ENCODE data around the gene TAF11. TPM values are rescaled to one million over a fixed set of nuclear protein-coding genes. Genes with fewer than 3 reads are reported as not detected.
"Not testable (repeated sequence)": the region's sequence is repeated elsewhere in the genome, so short reads cannot be mapped to it uniquely, and the experiment has no call there.

TAF11 gene
- total and polyA plus RNA-seq, 9 donors: 44.6 to 51.6 (median 46.3) TPM

GRCh38 chr6:34855463-34855862, 32.4 kb downstream of the TAF11 start:
- H3K36me3 ChIP-seq (ENCODE audit: control insufficient read depth, insufficient read depth, low read length): peaks cover 69% of the 10 kb centered on the region
- 76% methylated on average over 4 of the region's 7 CpGs for WGBS (ENCODE audit: insufficient coverage)

GRCh38 chr6:34852406-34853085, 35.3 kb downstream of the TAF11 start:
- no CpG with 5 or more reads among the region's 4 CpGs for WGBS (ENCODE audit: insufficient coverage)
- Histone ChIP-seq H3K27me3 (ENCODE audit: control insufficient read depth, insufficient read depth, low read length) (no peaks in the 10 kb centered on the region), H3K4me3 (ENCODE audit: low read length) (no peak overlapping the region), H3K4me1 (ENCODE audit: control insufficient read depth, insufficient read depth, low read length) (no peaks in the 10 kb centered on the region), H3K27ac (ENCODE audit: low read length) (no peak overlapping the region), H3K36me3 (ENCODE audit: control insufficient read depth, insufficient read depth, low read length) (peaks cover 40% of the 10 kb centered on the region), H3K9me3 (replicated peaks; ENCODE audit: control insufficient read depth, low read depth, low read length) (no peaks in the 10 kb centered on the region)
- no peak for DNase-seq

More at GRCh38 chr6:34855463-34855862, 32.4 kb downstream of the TAF11 start:
- Histone ChIP-seq H3K4me1 (ENCODE audit: control insufficient read depth, insufficient read depth, low read length) (no peaks in the 10 kb centered on the region), H3K27me3 (ENCODE audit: control insufficient read depth, insufficient read depth, low read length) (no peaks in the 10 kb centered on the region), H3K9me3 (replicated peaks; ENCODE audit: control insufficient read depth, low read depth, low read length) (no peaks in the 10 kb centered on the region), H3K27ac (ENCODE audit: low read length) (no peak overlapping the region), H3K4me3 (ENCODE audit: low read length) (no peak overlapping the region)
- no peak for DNase-seq

GRCh38 chr6:34851361-34851760, 36.5 kb downstream of the TAF11 start:
- H3K36me3 ChIP-seq (ENCODE audit: control insufficient read depth, insufficient read depth, low read length): peaks cover 30% of the 10 kb centered on the region
- H3K4me3 ChIP-seq (ENCODE audit: low read length): no peak overlapping the region
- 100% methylated on average over 1 of the region's 1 CpG for WGBS (ENCODE audit: insufficient coverage)
- no peak for DNase-seq
- H3K9me3 ChIP-seq (replicated peaks; ENCODE audit: control insufficient read depth, low read depth, low read length): no peaks in the 10 kb centered on the region
- H3K27ac ChIP-seq (ENCODE audit: low read length): no peak overlapping the region
- H3K27me3 ChIP-seq (ENCODE audit: control insufficient read depth, insufficient read depth, low read length): no peaks in the 10 kb centered on the region
- H3K4me1 ChIP-seq (ENCODE audit: control insufficient read depth, insufficient read depth, low read length): no peaks in the 10 kb centered on the region

GRCh38 chr6:34849066-34849465, 38.8 kb downstream of the TAF11 start:
- DNase-seq; H3K4me3 ChIP-seq (ENCODE audit: low read length); H3K9me3 ChIP-seq (replicated peaks; ENCODE audit: control insufficient read depth, low read depth, low read length); H3K27ac ChIP-seq (ENCODE audit: low read length); H3K4me1 ChIP-seq (ENCODE audit: control insufficient read depth, insufficient read depth, low read length); H3K27me3 ChIP-seq (ENCODE audit: control insufficient read depth, insufficient read depth, low read length): not testable (repeated sequence)
- 97% methylated on average over 4 of the region's 6 CpGs for WGBS (ENCODE audit: insufficient coverage)
- H3K36me3 ChIP-seq (ENCODE audit: control insufficient read depth, insufficient read depth, low read length): peaks cover 18% of the 10 kb centered on the region

GRCh38 chr6:34839666-34840352, 48.0 kb downstream of the TAF11 start:
- Histone ChIP-seq H3K4me3 (ENCODE audit: low read length) (no peak overlapping the region), H3K27me3 (ENCODE audit: control insufficient read depth, insufficient read depth, low read length) (no peaks in the 10 kb centered on the region), H3K27ac (ENCODE audit: low read length) (no peak overlapping the region), H3K36me3 (ENCODE audit: control insufficient read depth, insufficient read depth, low read length) (peaks cover 26% of the 10 kb centered on the region), H3K4me1 (ENCODE audit: control insufficient read depth, insufficient read depth, low read length) (no peaks in the 10 kb centered on the region), H3K9me3 (replicated peaks; ENCODE audit: control insufficient read depth, low read depth, low read length) (no peaks in the 10 kb centered on the region)
- DNase-seq: peak; percentile 5
- WGBS (ENCODE audit: insufficient coverage): 93% methylated on average over 9 of the region's 15 CpGs

DNA sequence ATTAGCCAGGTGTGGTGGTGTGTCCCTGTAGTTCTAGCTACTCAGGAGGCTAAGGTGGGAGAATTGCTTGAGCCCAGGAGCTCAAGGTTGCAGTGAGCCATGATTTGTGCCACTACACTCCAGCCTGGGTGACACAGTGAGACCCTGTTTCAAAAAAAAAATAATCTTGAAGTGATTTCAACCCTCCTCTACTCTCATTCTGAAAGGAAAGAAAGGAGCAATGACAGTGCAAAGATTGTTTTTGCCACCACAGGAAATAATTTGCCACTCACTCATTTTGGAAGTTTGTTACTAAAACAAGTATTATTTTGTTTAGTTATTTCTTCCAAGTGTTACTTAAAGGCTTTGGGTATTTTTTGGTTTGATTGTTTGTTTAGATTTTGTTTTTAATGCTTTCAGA, 50.3 kb downstream of the TAF11 start:
- H3K27ac ChIP-seq (ENCODE audit: low read length): no peak overlapping the region
- no peaks in the 10 kb centered on the region for H3K27me3 ChIP-seq (ENCODE audit: control insufficient read depth, insufficient read depth, low read length)
- no peaks in the 10 kb centered on the region for H3K4me1 ChIP-seq (ENCODE audit: control insufficient read depth, insufficient read depth, low read length)
- no peaks in the 10 kb centered on the region for H3K9me3 ChIP-seq (replicated peaks; ENCODE audit: control insufficient read depth, low read depth, low read length)
- no peak for DNase-seq
- H3K4me3 ChIP-seq (ENCODE audit: low read length): no peak overlapping the region
- H3K36me3 ChIP-seq (ENCODE audit: control insufficient read depth, insufficient read depth, low read length): peaks cover 31% of the 10 kb centered on the region

DNA sequence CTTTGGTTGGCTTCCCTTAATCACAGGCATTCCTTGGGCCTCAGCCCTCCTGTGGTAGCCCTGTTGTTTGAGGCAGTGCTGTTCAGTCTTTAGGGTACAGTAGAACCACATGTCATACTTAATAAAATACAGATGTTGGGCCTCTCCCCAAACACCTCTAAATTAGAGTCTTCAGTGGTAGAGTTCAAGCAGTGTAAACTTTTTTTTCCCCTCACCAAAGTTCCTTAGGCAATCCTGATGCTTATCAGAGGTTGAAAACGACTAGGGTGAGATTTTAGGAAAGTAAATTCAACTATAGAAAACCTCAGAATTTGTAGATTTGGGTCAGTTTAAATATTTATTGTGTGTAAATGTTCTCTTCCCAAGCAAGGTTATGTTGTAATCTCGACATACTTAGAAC, 51.4 kb downstream of the TAF11 start:
- no peaks in the 10 kb centered on the region for H3K4me1 ChIP-seq (ENCODE audit: control insufficient read depth, insufficient read depth, low read length)
- no CpG with 5 or more reads among the region's 2 CpGs for WGBS (ENCODE audit: insufficient coverage)
- H3K9me3 ChIP-seq (replicated peaks; ENCODE audit: control insufficient read depth, low read depth, low read length): no peaks in the 10 kb centered on the region
- H3K4me3 ChIP-seq (ENCODE audit: low read length): no peak overlapping the region
- DNase-seq: no peak
- H3K36me3 ChIP-seq (ENCODE audit: control insufficient read depth, insufficient read depth, low read length): peaks cover 31% of the 10 kb centered on the region
- no peak overlapping the region for H3K27ac ChIP-seq (ENCODE audit: low read length)
- no peaks in the 10 kb centered on the region for H3K27me3 ChIP-seq (ENCODE audit: control insufficient read depth, insufficient read depth, low read length)

DNA sequence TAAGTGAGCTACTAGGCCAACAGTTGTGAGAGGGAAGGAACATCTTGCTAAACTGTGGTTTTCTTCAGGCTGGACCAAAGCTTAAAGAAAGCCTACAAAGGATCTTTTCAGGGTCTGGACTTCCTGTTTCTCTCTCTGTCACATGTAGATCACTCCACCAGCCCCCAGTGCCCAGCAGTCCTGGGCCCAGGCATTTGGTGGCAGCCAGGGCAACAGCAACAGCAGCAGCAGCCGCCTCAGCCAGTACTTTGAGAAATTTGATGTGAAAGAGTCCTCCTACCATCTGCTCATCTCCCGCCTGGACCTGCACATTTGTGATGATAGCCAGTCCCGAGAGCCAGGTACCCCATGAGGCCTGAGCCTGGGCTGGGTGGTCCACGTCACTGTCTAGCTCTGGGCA, 51.8 kb downstream of the TAF11 start:
- Histone ChIP-seq H3K27ac (ENCODE audit: low read length) (no peak overlapping the region), H3K4me1 (ENCODE audit: control insufficient read depth, insufficient read depth, low read length) (no peaks in the 10 kb centered on the region), H3K4me3 (ENCODE audit: low read length) (no peak overlapping the region), H3K36me3 (ENCODE audit: control insufficient read depth, insufficient read depth, low read length) (peaks cover 31% of the 10 kb centered on the region), H3K9me3 (replicated peaks; ENCODE audit: control insufficient read depth, low read depth, low read length) (no peaks in the 10 kb centered on the region), H3K27me3 (ENCODE audit: control insufficient read depth, insufficient read depth, low read length) (no peaks in the 10 kb centered on the region)
- WGBS (ENCODE audit: insufficient coverage): 100% methylated on average over 2 of the region's 4 CpGs
- DNase-seq: peak; percentile 14

DNA sequence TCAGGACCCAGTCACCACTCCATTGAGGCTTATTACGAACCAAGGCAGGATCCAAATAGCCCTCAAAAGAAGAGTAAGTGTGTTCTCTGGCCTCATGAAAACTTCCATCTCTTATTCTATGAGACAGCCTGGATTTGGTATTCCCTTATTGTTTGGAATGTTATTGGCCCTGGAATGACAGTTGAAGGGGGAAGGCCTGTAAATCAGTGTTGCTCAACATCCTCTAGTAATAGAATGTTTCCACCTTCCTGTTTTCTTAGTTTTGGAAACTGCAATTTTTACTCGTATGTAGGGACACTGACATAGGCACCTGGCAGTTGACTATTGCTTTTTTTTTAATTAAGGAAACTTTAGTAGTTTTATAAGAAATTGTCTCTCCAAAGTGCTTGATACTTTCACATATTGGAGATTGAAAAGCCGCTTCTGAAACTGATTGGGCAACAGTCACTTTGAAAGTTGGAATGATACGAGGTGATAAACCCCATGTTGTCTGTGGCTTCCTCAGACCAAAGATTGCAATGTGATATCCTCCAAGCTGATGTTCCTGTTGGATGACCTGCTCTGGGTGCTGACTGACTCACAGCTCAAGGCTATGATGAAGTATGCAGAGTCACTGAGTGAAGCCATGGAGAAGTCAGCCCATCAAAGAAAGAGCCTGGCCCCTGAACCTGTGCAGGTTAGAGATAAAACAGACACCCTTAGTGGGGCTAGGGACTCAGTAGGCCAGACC, 52.9 kb downstream of the TAF11 start:
- Histone ChIP-seq H3K27ac (ENCODE audit: low read length) (no peak overlapping the region), H3K27me3 (ENCODE audit: control insufficient read depth, insufficient read depth, low read length) (no peaks in the 10 kb centered on the region), H3K4me1 (ENCODE audit: control insufficient read depth, insufficient read depth, low read length) (no peaks in the 10 kb centered on the region), H3K9me3 (replicated peaks; ENCODE audit: control insufficient read depth, low read depth, low read length) (no peaks in the 10 kb centered on the region), H3K36me3 (ENCODE audit: control insufficient read depth, insufficient read depth, low read length) (peaks cover 29% of the 10 kb centered on the region), H3K4me3 (ENCODE audit: low read length) (no peak overlapping the region)
- WGBS (ENCODE audit: insufficient coverage): 85% methylated on average over 2 of the region's 4 CpGs
- DNase-seq: peak; percentile 12

- DNase-seq: no peak
- H3K27me3 ChIP-seq (ENCODE audit: control insufficient read depth, insufficient read depth, low read length): no peaks in the 10 kb centered on the region
- peaks cover 29% of the 10 kb centered on the region for H3K36me3 ChIP-seq (ENCODE audit: control insufficient read depth, insufficient read depth, low read length)
- no peak overlapping the region for H3K4me3 ChIP-seq (ENCODE audit: low read length)
- no peaks in the 10 kb centered on the region for H3K9me3 ChIP-seq (replicated peaks; ENCODE audit: control insufficient read depth, low read depth, low read length)
- WGBS (ENCODE audit: insufficient coverage): no CpG with 5 or more reads among the region's 1 CpG
- no peak overlapping the region for H3K27ac ChIP-seq (ENCODE audit: low read length)
- no peaks in the 10 kb centered on the region for H3K4me1 ChIP-seq (ENCODE audit: control insufficient read depth, insufficient read depth, low read length)
These were observed 54.9 kb downstream of the TAF11 start for GRCh38 chr6:34832942-34833341.

Measured in muscle of leg (tissue), 11 donors.